ENCODE results near the gene PTPRQ. TPM values are rescaled to one million over a fixed set of nuclear protein-coding genes. Genes with fewer than 3 reads are reported as not detected.

PTPRQ gene
- total RNA-seq, 3 donors from 2014 or later: not detected

DNA sequence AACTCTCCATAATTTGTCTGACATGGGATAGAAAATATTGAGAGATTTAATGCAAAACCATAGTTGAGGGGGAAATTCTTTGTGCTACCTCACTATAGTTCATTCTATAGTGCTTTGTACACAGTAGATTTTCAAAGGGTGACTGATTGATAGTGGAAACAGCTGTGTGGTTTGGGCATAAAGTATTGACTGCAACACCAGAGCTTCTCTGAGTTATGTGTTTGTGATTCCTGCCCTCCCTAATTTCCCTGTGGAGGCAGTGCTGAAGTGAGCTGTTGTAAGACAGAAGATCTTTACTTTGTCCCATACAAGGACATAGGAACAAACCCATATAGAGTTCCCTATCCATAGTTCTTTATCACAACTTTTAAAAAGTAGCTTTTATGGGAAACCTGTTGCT, 47.1 kb downstream of the PTPRQ start:
- no peaks in the 10 kb centered on the region for H3K36me3 Mint-ChIP-seq (ENCODE audit: insufficient read depth)
- H3K4me1 Mint-ChIP-seq (ENCODE audit: low read depth): no peaks in the 10 kb centered on the region
- no peak for DNase-seq
- H3K9me3 Mint-ChIP-seq: peaks cover 9% of the 10 kb centered on the region
- no peak for ATAC-seq
- no peaks in the 10 kb centered on the region for H3K27me3 Mint-ChIP-seq (ENCODE audit: low read depth)
- no peak overlapping the region for H3K4me3 Mint-ChIP-seq

DNA sequence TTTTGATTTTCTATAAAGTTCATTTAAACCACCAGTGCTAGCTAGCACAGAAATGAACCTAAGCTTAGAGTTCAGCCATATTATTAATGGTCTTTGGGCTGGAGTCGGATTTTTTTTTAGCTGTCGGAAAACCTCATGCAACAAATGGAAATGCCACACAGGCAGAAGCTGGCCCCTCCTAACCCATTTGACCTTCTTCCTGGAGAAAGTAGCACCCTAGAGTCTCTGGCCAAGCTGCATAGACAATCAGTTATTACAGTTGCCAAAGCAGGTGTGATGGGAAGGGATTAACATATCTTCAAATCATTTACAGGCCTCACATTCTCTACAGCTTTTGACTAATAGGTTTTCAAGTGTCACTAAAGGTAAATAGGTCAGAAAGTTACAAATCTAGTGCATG, 49.4 kb downstream of the PTPRQ start:
- H3K9me3 Mint-ChIP-seq: no peaks in the 10 kb centered on the region
- no peaks in the 10 kb centered on the region for H3K4me1 Mint-ChIP-seq (ENCODE audit: low read depth)
- H3K36me3 Mint-ChIP-seq (ENCODE audit: insufficient read depth): no peaks in the 10 kb centered on the region
- no peak for ATAC-seq
- H3K4me3 Mint-ChIP-seq: no peak overlapping the region
- no peak for DNase-seq
- no peaks in the 10 kb centered on the region for H3K27me3 Mint-ChIP-seq (ENCODE audit: low read depth)

GRCh38 chr12:80494836-80495235, 50.8 kb downstream of the PTPRQ start:
- Mint-ChIP-seq H3K9me3 (no peaks in the 10 kb centered on the region), H3K4me3 (no peak overlapping the region), H3K27me3 (ENCODE audit: low read depth) (no peaks in the 10 kb centered on the region), H3K36me3 (ENCODE audit: insufficient read depth) (no peaks in the 10 kb centered on the region), H3K4me1 (ENCODE audit: low read depth) (no peaks in the 10 kb centered on the region)
- no peak for DNase-seq
- ATAC-seq: no peak

DNA sequence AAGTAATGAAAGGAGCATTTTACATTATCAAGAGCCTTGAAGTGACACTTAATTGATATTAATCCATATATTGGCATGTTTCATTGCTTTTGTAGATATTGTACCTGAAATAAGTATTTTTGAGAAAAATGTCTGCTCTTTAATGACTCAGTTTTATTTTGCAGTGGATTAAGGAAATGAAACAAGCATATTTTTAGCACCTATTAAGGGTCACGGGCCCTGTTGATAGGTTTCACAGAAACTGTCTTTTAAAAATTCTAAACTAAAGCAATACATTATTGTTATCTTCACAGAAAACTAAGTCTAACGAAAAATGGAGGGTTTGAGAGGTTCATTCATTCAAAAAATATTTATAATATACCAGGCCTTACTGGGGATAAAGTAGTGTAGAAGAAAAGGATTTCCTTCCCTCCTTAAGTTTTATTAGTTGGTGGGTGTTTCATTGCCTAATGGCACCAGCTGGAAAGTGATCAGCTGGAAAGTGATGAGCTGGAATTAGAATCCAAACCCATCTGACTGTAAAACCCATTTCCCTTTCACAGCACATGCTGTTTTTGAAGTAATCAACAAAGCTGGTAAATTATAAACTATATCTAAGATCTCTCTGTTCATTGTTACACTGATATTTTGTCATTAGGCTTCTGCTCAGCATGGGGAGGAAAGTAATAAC, 54.2 kb downstream of the PTPRQ start:
- no peak for DNase-seq
- no peak for ATAC-seq
- Mint-ChIP-seq H3K27me3 (ENCODE audit: low read depth) (no peaks in the 10 kb centered on the region), H3K36me3 (ENCODE audit: insufficient read depth) (no peaks in the 10 kb centered on the region), H3K9me3 (no peaks in the 10 kb centered on the region), H3K4me1 (ENCODE audit: low read depth) (no peaks in the 10 kb centered on the region), H3K4me3 (no peak overlapping the region)

DNA sequence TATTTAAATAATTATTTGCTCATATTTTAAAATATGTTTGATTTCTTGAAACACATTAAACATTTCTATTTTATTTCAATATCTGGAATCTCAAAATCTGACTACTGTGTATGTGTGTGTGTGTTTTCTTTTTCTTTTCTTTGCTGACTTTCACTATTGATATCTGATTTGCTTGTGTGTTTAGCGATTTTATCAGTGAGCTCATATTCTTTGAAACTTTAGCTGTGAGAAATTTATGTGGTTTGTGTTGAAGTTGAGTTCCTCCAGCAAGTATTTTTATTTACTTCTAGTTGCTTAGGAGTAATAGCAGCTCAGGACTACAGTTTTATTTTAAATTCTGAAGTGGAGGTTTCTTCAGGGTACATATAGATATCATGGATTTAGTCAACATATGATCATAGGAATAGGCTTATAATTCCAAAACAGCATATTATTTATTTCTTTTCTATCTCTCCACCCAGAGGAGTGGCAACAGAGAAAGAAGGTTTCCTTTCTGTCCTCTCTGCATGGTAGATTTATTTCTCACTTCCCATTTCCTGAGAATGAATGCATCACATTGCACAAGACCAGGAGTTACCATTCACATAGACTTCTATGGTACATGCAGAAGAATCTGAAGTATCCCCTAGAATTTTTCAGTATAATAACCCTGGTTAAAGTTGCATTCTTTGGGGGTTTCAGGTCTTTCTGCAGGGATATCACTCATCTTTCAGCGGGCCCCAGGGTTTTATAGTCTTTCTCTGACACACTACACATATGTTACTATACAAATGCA, 60.5 kb downstream of the PTPRQ start:
- Mint-ChIP-seq H3K36me3 (ENCODE audit: insufficient read depth) (no peaks in the 10 kb centered on the region), H3K4me1 (ENCODE audit: low read depth) (no peaks in the 10 kb centered on the region), H3K27me3 (ENCODE audit: low read depth) (no peaks in the 10 kb centered on the region), H3K4me3 (no peak overlapping the region), H3K9me3 (peaks cover 4% of the 10 kb centered on the region)
- DNase-seq (no peak), ATAC-seq (no peak)

GRCh38 chr12:80509781-80510556, 65.9 kb downstream of the PTPRQ start:
- no peak for DNase-seq
- H3K27me3 Mint-ChIP-seq (ENCODE audit: low read depth): no peaks in the 10 kb centered on the region
- H3K9me3 Mint-ChIP-seq: peaks cover 3% of the 10 kb centered on the region
- H3K4me1 Mint-ChIP-seq (ENCODE audit: low read depth): no peaks in the 10 kb centered on the region
- no peak for ATAC-seq
- no peaks in the 10 kb centered on the region for H3K36me3 Mint-ChIP-seq (ENCODE audit: insufficient read depth)
- H3K4me3 Mint-ChIP-seq: no peak overlapping the region

DNA sequence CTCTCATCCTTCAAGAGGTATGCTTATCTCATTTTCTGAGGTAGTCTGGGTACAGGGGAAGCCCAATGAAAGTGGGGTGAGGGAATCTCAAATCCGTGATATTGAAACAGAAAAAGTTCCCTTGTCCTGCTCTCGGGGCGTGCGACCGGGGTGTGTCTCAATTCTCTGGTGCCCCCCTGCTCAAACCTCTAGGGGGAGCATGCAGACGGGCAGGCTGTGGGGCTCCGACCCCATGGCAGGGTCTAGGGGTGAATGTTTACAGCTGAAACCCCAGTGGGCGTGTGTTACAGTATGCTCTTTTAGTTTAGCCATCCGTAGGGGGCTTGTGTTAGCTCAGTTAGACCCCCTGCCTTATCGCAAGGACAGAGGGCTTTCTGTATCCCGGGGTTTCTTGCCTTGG, 68.7 kb downstream of the PTPRQ start:
- no peaks in the 10 kb centered on the region for H3K27me3 Mint-ChIP-seq (ENCODE audit: low read depth)
- no peak for ATAC-seq
- DNase-seq: no peak
- H3K4me3 Mint-ChIP-seq: no peak overlapping the region
- H3K4me1 Mint-ChIP-seq (ENCODE audit: low read depth): no peaks in the 10 kb centered on the region
- H3K36me3 Mint-ChIP-seq (ENCODE audit: insufficient read depth): no peaks in the 10 kb centered on the region
- peaks cover 9% of the 10 kb centered on the region for H3K9me3 Mint-ChIP-seq

DNA sequence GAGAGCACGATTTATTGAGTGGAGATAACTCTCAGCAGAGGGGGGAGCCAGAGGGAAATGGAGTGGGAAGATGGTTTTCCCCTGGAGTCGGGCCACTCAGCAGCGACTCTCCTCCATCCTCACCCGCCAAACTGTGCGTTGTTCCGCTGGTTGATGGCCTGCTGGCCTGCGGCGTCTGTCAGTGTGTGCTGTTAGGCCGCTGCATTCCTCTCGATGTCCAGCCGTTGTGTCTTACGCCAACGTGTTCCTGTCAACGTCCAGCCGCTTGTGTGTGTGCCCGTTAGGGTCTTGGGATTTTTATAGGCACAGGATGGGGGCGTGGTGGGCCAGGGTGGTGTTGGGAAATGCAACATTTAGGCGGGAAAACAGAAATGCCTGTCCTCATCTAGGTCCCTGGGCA, 69.2 kb downstream of the PTPRQ start:
- H3K27me3 Mint-ChIP-seq (ENCODE audit: low read depth): no peaks in the 10 kb centered on the region
- ATAC-seq (no peak), DNase-seq (no peak)
- peaks cover 12% of the 10 kb centered on the region for H3K9me3 Mint-ChIP-seq
- no peaks in the 10 kb centered on the region for H3K36me3 Mint-ChIP-seq (ENCODE audit: insufficient read depth)
- H3K4me1 Mint-ChIP-seq (ENCODE audit: low read depth): no peaks in the 10 kb centered on the region
- H3K4me3 Mint-ChIP-seq: no peak overlapping the region

DNA sequence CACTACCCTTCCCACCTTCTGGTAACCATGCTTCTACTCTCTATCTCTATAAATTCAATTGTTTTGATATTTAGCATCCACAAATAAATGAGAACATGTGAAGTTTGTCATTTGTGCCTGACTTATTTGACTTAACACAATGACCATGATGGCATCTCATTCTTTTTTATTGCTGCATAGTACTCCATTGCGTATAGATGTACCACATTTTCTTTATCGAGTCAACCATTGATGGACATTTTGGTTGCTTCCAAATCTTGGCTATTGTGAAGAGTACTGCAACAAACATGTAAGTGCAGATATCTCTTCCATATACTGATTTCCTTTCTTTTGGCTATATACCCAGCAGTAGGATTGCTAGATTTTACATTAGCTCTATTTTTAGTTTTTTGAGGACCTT, 73.6 kb downstream of the PTPRQ start:
- Mint-ChIP-seq H3K27me3 (ENCODE audit: low read depth) (no peaks in the 10 kb centered on the region), H3K4me3 (no peak overlapping the region), H3K4me1 (ENCODE audit: low read depth) (no peaks in the 10 kb centered on the region), H3K9me3 (peaks cover 18% of the 10 kb centered on the region), H3K36me3 (ENCODE audit: insufficient read depth) (no peaks in the 10 kb centered on the region)
- no peak for ATAC-seq
- no peak for DNase-seq

- H3K4me3 Mint-ChIP-seq: no peak overlapping the region
- H3K9me3 Mint-ChIP-seq: peaks cover 3% of the 10 kb centered on the region
- H3K4me1 Mint-ChIP-seq (ENCODE audit: low read depth): no peaks in the 10 kb centered on the region
- no peaks in the 10 kb centered on the region for H3K27me3 Mint-ChIP-seq (ENCODE audit: low read depth)
- ATAC-seq (no peak), DNase-seq (no peak)
- H3K36me3 Mint-ChIP-seq (ENCODE audit: insufficient read depth): no peaks in the 10 kb centered on the region
Observed at GRCh38 chr12:80531646-80532045, 87.6 kb downstream of the PTPRQ start.

- DNase-seq (no peak), ATAC-seq (no peak)
- Mint-ChIP-seq H3K36me3 (ENCODE audit: insufficient read depth) (no peaks in the 10 kb centered on the region), H3K27me3 (ENCODE audit: low read depth) (no peaks in the 10 kb centered on the region), H3K4me3 (no peak overlapping the region), H3K9me3 (no peaks in the 10 kb centered on the region), H3K4me1 (ENCODE audit: low read depth) (no peaks in the 10 kb centered on the region)
Observed at GRCh38 chr12:80539029-80539428, 95.0 kb downstream of the PTPRQ start.

DNA sequence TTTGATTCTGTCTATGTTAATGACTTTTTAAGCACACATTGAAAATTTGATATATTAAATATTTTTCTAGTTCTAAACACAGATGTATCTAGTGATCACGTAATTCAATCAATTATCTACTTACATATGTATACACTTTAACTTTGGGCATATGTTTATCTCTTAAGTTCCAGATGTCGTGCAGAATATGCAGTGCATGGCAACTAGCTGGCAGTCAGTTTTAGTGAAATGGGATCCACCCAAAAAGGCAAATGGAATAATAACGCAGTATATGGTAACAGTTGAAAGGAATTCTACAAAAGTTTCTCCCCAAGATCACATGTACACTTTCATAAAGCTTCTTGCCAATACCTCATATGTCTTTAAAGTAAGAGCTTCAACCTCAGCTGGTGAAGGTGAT, 105.3 kb downstream of the PTPRQ start:
- ATAC-seq (no peak), DNase-seq (no peak)
- H3K4me3 Mint-ChIP-seq: no peak overlapping the region
- H3K9me3 Mint-ChIP-seq: no peaks in the 10 kb centered on the region
- no peaks in the 10 kb centered on the region for H3K36me3 Mint-ChIP-seq (ENCODE audit: insufficient read depth)
- H3K27me3 Mint-ChIP-seq (ENCODE audit: low read depth): no peaks in the 10 kb centered on the region
- H3K4me1 Mint-ChIP-seq (ENCODE audit: low read depth): no peaks in the 10 kb centered on the region

DNA sequence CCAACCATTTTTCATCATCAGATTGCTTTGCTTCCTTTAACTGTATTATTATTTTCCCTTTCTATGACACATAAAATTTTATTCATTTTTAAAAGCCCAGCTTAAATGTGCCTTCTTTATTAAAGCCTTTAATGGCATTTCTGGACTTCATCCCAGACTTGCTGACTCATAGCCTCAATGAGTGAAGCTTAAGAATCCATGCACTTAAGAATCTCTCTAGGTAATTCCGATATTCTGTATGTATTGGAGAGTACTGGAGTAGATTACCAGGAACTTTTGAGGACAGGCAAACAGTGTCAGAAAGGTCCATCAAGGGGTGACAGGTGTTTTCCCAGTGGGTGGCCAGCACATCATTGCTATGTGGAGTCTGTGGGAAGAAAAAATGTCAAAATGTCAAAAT, 107.9 kb downstream of the PTPRQ start:
- no peaks in the 10 kb centered on the region for H3K27me3 Mint-ChIP-seq (ENCODE audit: low read depth)
- no peak overlapping the region for H3K4me3 Mint-ChIP-seq
- H3K36me3 Mint-ChIP-seq (ENCODE audit: insufficient read depth): no peaks in the 10 kb centered on the region
- no peaks in the 10 kb centered on the region for H3K4me1 Mint-ChIP-seq (ENCODE audit: low read depth)
- H3K9me3 Mint-ChIP-seq: no peaks in the 10 kb centered on the region
- DNase-seq: no peak
- ATAC-seq: no peak

DNA sequence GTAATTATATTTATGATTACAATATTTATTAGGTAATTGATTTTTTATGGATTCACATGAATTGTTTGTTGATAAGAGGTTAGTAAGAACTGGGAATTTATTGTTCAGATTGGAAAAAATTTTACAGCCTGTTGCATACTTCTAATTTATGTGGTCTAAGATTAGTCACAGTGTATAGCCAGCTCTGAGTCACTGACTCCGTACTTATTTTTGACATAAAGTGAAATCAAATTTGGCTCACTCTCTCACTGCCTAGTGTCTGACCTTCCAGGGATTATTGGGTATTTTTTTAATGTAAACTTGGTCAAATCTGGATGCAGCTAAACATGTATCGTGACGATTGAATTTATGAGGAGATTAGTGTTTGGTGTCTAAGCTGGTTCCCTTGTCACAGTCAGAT, 109.3 kb downstream of the PTPRQ start:
- ATAC-seq (no peak), DNase-seq (no peak)
- no peaks in the 10 kb centered on the region for H3K9me3 Mint-ChIP-seq
- H3K36me3 Mint-ChIP-seq (ENCODE audit: insufficient read depth): no peaks in the 10 kb centered on the region
- no peaks in the 10 kb centered on the region for H3K4me1 Mint-ChIP-seq (ENCODE audit: low read depth)
- no peak overlapping the region for H3K4me3 Mint-ChIP-seq
- H3K27me3 Mint-ChIP-seq (ENCODE audit: low read depth): no peaks in the 10 kb centered on the region

GRCh38 chr12:80556566-80556965, 112.5 kb downstream of the PTPRQ start:
- ATAC-seq (no peak), DNase-seq (no peak)
- H3K27me3 Mint-ChIP-seq (ENCODE audit: low read depth): no peaks in the 10 kb centered on the region
- H3K9me3 Mint-ChIP-seq: no peaks in the 10 kb centered on the region
- no peak overlapping the region for H3K4me3 Mint-ChIP-seq
- no peaks in the 10 kb centered on the region for H3K4me1 Mint-ChIP-seq (ENCODE audit: low read depth)
- H3K36me3 Mint-ChIP-seq (ENCODE audit: insufficient read depth): no peaks in the 10 kb centered on the region

Measured in activated T-cell treated with anti-CD3 and anti-CD28 coated beads, Interleukin-2, amount 50 U/mL, for 4 hours (primary cell).